K562 (cell line): ENCODE results near the gene COL11A2. TPM values are rescaled to one million over a fixed set of nuclear protein-coding genes. Genes with fewer than 3 reads are reported as not detected.

ENCODE experiments used
- ATAC-seq: fragments of 200-7000 bp; cut with Tn5 transposase; 3 replicates; pipeline ENCODE4 v1.9.1; 2020; ENCODE audit warnings: moderate library complexity
- BruUV-seq: library from RNA; stranded (reverse); fragments of 400-500 nt; replicated peaks from 2 replicates; lab custom pipeline; 2021; lab: Mats Ljungman, UMichigan
- CTCF ChIA-PET: fragments of 300-600 bp; formaldehyde crosslinking; extraction: SDS; loops from one replicate; lab custom pipeline; 2021; ENCODE audit warnings: low intra/inter-chr PET ratio; lab: Yijun Ruan, JAX
- POLR2A ChIA-PET: fragments of 300-600, 350-650 bp; sonication (Branson Sonifier 250); formaldehyde crosslinking; extraction: SDS; loops from one replicate; lab custom pipeline; 2021; ENCODE audit warnings: antibody characterized with exemption, inconsistent platforms; lab: Yijun Ruan, JAX
- DNase-seq, 4 experiments: peaks; one replicate each; pipeline versions ENCODE4 v3.0.0 to v3.0.0-alpha.2; 2011 to 2018; ENCODE audit warnings: low spot score in 3 of 4, mixed read lengths in 3 of 4; ENCODE audit errors: extremely low read depth in 1 of 4
- FAIRE-seq: peaks from 2 replicates; lab custom pipeline; 2011; peaks lifted over from hg19 to GRCh38; lab: Jason Lieb, UNC
- H2AFZ ChIP-seq: 2 replicates; pipeline ENCODE4 v1.6.0; 2011; ENCODE audit warnings: low read depth, low read length, control low read depth, inconsistent platforms
- H3K27ac ChIP-seq: fragments of 200-600 bp; 3 replicates; pipeline ENCODE4 v1.8.0; 2011; ENCODE audit warnings: low read depth, mild to moderate bottlenecking, control low read depth, inconsistent platforms, low read length, moderate library complexity, mixed read lengths; ENCODE audit errors: extremely low read depth
- H3K27me3 ChIP-seq, 2 experiments: fragments of 300-600 bp in 1 of 2; 2 replicates in 1 of 2; 3 replicates in 1 of 2; pipeline versions ENCODE4 v1.6.0 to v1.8.0; 2011; ENCODE audit warnings: inconsistent platforms in 2 of 2, low read length in 2 of 2, mild to moderate bottlenecking in 1 of 2, mixed read lengths in 1 of 2, moderate library complexity in 1 of 2; ENCODE audit not compliant: control insufficient read depth in 2 of 2, insufficient read depth in 2 of 2
- H3K36me3 ChIP-seq: fragments of 300-600 bp; 3 replicates; pipeline ENCODE4 v1.8.0; 2011; ENCODE audit warnings: mild to moderate bottlenecking, low read length, inconsistent platforms; ENCODE audit not compliant: control insufficient read depth, insufficient read depth
- H3K4me1 ChIP-seq, 2 experiments: fragments of 200-600 bp in 1 of 2; replicated peaks in 1 of 2; 2 replicates in 1 of 2; 3 replicates in 1 of 2; pipeline versions ENCODE4 v1.5.1 to v1.8.0; 2011; ENCODE audit warnings: inconsistent platforms in 2 of 2, low read length in 2 of 2, mild to moderate bottlenecking in 1 of 2, mixed read lengths in 1 of 2, moderate library complexity in 1 of 2; ENCODE audit not compliant: control insufficient read depth in 2 of 2, insufficient read depth in 2 of 2
- H3K4me2 ChIP-seq: 2 replicates; pipeline ENCODE4 v1.6.1; 2011; ENCODE audit warnings: low read length, control low read depth, inconsistent platforms, mixed read lengths; ENCODE audit not compliant: insufficient read depth
- H3K4me3 ChIP-seq: fragments of 200-600 bp; sonication (generic), shearing (Covaris generic); 2 replicates; pipeline ENCODE4 v1.5.1; 2016; ENCODE audit warnings: control low read depth, inconsistent platforms
- H3K79me2 ChIP-seq: fragments of 200-600 bp; 3 replicates; pipeline ENCODE4 v1.8.0; 2011; ENCODE audit warnings: low read length, inconsistent platforms; ENCODE audit not compliant: control insufficient read depth, insufficient read depth
- H3K9ac ChIP-seq, 2 experiments: 2 replicates each; pipeline versions ENCODE4 v1.6.0 to v1.6.1; 2011; ENCODE audit warnings: low read depth in 2 of 2, low read length in 2 of 2, control low read depth in 1 of 2, inconsistent platforms in 1 of 2, mild to moderate bottlenecking in 1 of 2, mixed read lengths in 1 of 2; ENCODE audit not compliant: insufficient read depth in 1 of 2
- H3K9me1 ChIP-seq: one replicate; pipeline ENCODE4 v1.6.0; 2011; ENCODE audit warnings: inconsistent platforms, mild to moderate bottlenecking, low read length, moderate library complexity; ENCODE audit not compliant: control insufficient read depth, insufficient read depth
- H3K9me3 ChIP-seq: replicated peaks from 2 replicates; pipeline ENCODE4 v1.5.1; 2011; ENCODE audit warnings: low read depth, low read length, inconsistent platforms; ENCODE audit not compliant: control insufficient read depth, insufficient read depth
- H4K20me1 ChIP-seq: replicated peaks from 2 replicates; pipeline ENCODE4 v1.6.1; 2011; ENCODE audit warnings: low read length, inconsistent platforms, mixed read lengths; ENCODE audit not compliant: control insufficient read depth, insufficient read depth
- BMI1 ChIP-seq: fragments of 150-350 bp; IDR thresholded peaks from 2 replicates; pipeline ENCODE4 v1.6.1; 2014; ENCODE audit warnings: low read length
- CBFB ChIP-seq: sonication (generic); formaldehyde crosslinking; IDR thresholded peaks from 2 replicates; pipeline ENCODE4 v1.4.0; 2020; ENCODE audit warnings: mild to moderate bottlenecking, missing genetic modification reagents
- CBX3 ChIP-seq, 2 experiments: IDR thresholded peaks; 1 replicate in 1 of 2; 2 replicates in 1 of 2; pipeline ENCODE4 v1.6.1; 2012; ENCODE audit warnings: inconsistent platforms in 2 of 2, low read length in 2 of 2, borderline replicate concordance in 1 of 2, control low read depth in 1 of 2
- CTCF ChIP-seq, 3 experiments: IDR thresholded peaks in 2 of 3; conservative IDR thresholded peaks in 1 of 3; 2 replicates each; pipeline ENCODE4 v1.5.1; 2011 to 2012; ENCODE audit warnings: low read length in 3 of 3, mild to moderate bottlenecking in 3 of 3, control low read depth in 2 of 3, improper control_type of control experiment in 1 of 3, inconsistent platforms in 1 of 3, low read depth in 1 of 3, mixed read lengths in 1 of 3, moderate library complexity in 1 of 3; ENCODE audit not compliant: insufficient read depth in 2 of 3
- E2F1 ChIP-seq: sonication (generic); formaldehyde crosslinking; IDR thresholded peaks from 2 replicates; pipeline ENCODE4 v1.8.1; 2023; ENCODE audit warnings: mild to moderate bottlenecking, missing genetic modification reagents, moderate library complexity
- ETS1 ChIP-seq: conservative IDR thresholded peaks from 2 replicates; pipeline ENCODE4 v1.6.1; 2011; ENCODE audit warnings: low read depth, mild to moderate bottlenecking, low read length; ENCODE audit not compliant: control insufficient read depth
- ETV6 ChIP-seq, 3 experiments: fragments of 150-350 bp in 1 of 3; sonication (generic) in 1 of 3; formaldehyde crosslinking in 1 of 3; IDR thresholded peaks; 2 replicates each; pipeline versions ENCODE4 v1.6.1 to v1.8.0; 2014 to 2022; ENCODE audit warnings: borderline replicate concordance in 2 of 3, low read depth in 2 of 3, antibody characterized with exemption in 1 of 3, low read length in 1 of 3, mild to moderate bottlenecking in 1 of 3, missing genetic modification reagents in 1 of 3
- HDGF ChIP-seq: fragments of 450-650 bp; IDR thresholded peaks from 2 replicates; pipeline ENCODE4 v1.6.1; 2016
- NFYB ChIP-seq: IDR thresholded peaks from 2 replicates; pipeline ENCODE4 v1.6.1; 2011; ENCODE audit warnings: mild to moderate bottlenecking, moderate library complexity; ENCODE audit not compliant: insufficient read length; ENCODE audit errors: extremely low read depth
- ZBTB17 ChIP-seq: fragments of 450-650 bp; formaldehyde crosslinking; IDR thresholded peaks from 2 replicates; pipeline ENCODE4 v1.4.0; 2020; ENCODE audit warnings: mild to moderate bottlenecking
- ZBTB34 ChIP-seq: fragments of 250-450 bp; sonication (Bioruptor Pico); IDR thresholded peaks from 2 replicates; pipeline ENCODE4 v1.8.0; 2021; ENCODE audit warnings: mild to moderate bottlenecking, moderate library complexity
- ZNF75A ChIP-seq: fragments of 450-650 bp; formaldehyde crosslinking; IDR thresholded peaks from 2 replicates; pipeline ENCODE4 v1.4.0; 2020; ENCODE audit warnings: mild to moderate bottlenecking
- WGBS: fragments of 100-300 bp; shearing (Covaris generic); methylation state at CpG from one replicate; pipeline ENCODE4 v1.1.6; 2016; ENCODE audit warnings: low coverage, mixed read lengths; ENCODE audit not compliant: insufficient coverage; ENCODE audit errors: missing lambda C conversion rate; 5-methylcytosine and 5-hydroxymethylcytosine counted together
- in situ Hi-C: fragments of 300-500 bp; cut with MboI; formaldehyde crosslinking; loops from 4 replicates; pipeline ENCODE4 v1.15.0; 2018; ENCODE audit warnings: inconsistent platforms, mixed read lengths
- intact Hi-C: fragments of 100-400 bp; cut with micrococcal nuclease; formaldehyde crosslinking; loops from 2 replicates; pipeline ENCODE4 v1.14.2; 2022
- polyA plus RNA-seq, 8 experiments: library from polyadenylated mRNA; depleted of rRNA in 4 of 8; stranded (reverse) in 5 of 8; unstranded in 3 of 8; fragments of >200 nt; fragmentation: Nextera tagmentation in 2 of 8; fragmentation: Illumina TruSeq in 1 of 8; extraction: Ambion mirVana in 2 of 8; extraction: Trizol in 1 of 8; gene quantifications; 2 replicates each; pipeline versions ENCODE4 v1.2.1 to v1.2.3, GENCODE V29; 2011 to 2014; ENCODE audit warnings: inconsistent platforms in 1 of 8, missing spikeins in 1 of 8
- total RNA-seq, 7 experiments: library from RNA; depleted of rRNA in 6 of 7; stranded (reverse); fragments of >200 nt in 6 of 7; fragmentation: Illumina TruSeq in 2 of 7; extraction: Trizol in 2 of 7; gene quantifications; 2 replicates each; pipeline versions ENCODE4 v1.2.1 to v1.2.3, GENCODE V29; 2011 to 2021; ENCODE audit warnings: low replicate concordance in 1 of 7

COL11A2 gene
- total and polyA plus RNA-seq, 9 of the 15 experiments (the other 6 are each of a cell fraction or from before 2014, with no cell fraction given), result 0.04 to 0.35 (median 0.09) TPM; not detected in 1

GRCh38 chr6:33208091-33208967 lies 16.1 kb upstream of the COL11A2 start, which contains the start of gene RING1 (continued):
- no peak for TF ChIP-seq CTCF (IDR thresholded peaks at IDR 0.05 in 2 of 3, conservative IDR thresholded peaks at IDR 0.05 in 1 of 3; ENCODE audit: insufficient read depth in 2 of 3, low read depth in 1 of 3, low read length in 3 of 3)
- TF ChIP-seq ZBTB17 (CRISPR knock-in tag), result no peak; the same call in 1 of the 2 replicates
- TF ChIP-seq CBFB, result peak; percentile 73; the same call in 1 of the 2 replicates
- peak; percentile 92 for TF ChIP-seq E2F1 (CRISPR knock-in tag)

- H4K20me1 ChIP-seq, result peaks cover 6% of the 10 kb centered on the region; the same call in 1 of the 2 replicates
- no TSS peak for BruUV-seq
- peak overlapping the region; percentile 90 for H3K4me3 ChIP-seq
- H3K27ac ChIP-seq, result peak overlapping the region; percentile 95
- in situ Hi-C loops, result no loop called here
- H3K36me3 ChIP-seq, result peaks cover 50% of the 10 kb centered on the region
- peak; percentile 34 for ATAC-seq
- H3K9me1 ChIP-seq, result peaks cover 3% of the 10 kb centered on the region
- H3K27me3 ChIP-seq, result no peaks in the 10 kb centered on the region
- CTCF ChIA-PET, result no interaction called here
- peak overlapping the region; percentile 82 for H2AFZ ChIP-seq
- peak overlapping the region; percentile 87 for H3K4me2 ChIP-seq
- H3K4me1 ChIP-seq, result peaks cover 33 to 61% of the 10 kb centered on the region in 2 experiments
- no peak for FAIRE-seq
- peaks cover 44% of the 10 kb centered on the region for H3K79me2 ChIP-seq
- POLR2A ChIA-PET, result interaction anchor here (0.6 to 1.8 kb wide), 10 partner anchors 8 to 236 kb away, joined by 3 to 8 read pairs (median 4); partner anchors contain the start of genes B3GALT4, RPS18 and VPS52
- intact Hi-C loops, result no loop called here
- no peaks in the 10 kb centered on the region for H3K9me3 ChIP-seq
- peak in 3 of 4 experiments; percentile 46 to 69 (median 62) for DNase-seq
- H3K9ac ChIP-seq, result peak overlapping the region; percentile 96
- WGBS, result under 1% methylated on average over 19 of the region's 29 CpGs
- TF ChIP-seq HDGF, result no peak
- no peak for TF ChIP-seq CBX3 (IDR thresholded peaks at IDR 0.05; ENCODE audit: borderline replicate concordance in 1 of 2, low read length in 2 of 2)
- no peak for TF ChIP-seq ETV6 (IDR thresholded peaks at IDR 0.05; ENCODE audit: borderline replicate concordance in 1 of 2, low read depth in 2 of 2, low read length in 1 of 2)
- 0 out of 2 replicates have a peak, but pooled peaks have one; percentile 24 for TF ChIP-seq ETV6 (CRISPR knock-in tag; IDR thresholded peaks at IDR 0.05; ENCODE audit: borderline replicate concordance)
- TF ChIP-seq ZNF75A (CRISPR knock-in tag), result no peak
- TF ChIP-seq ETS1, result no peak
- TF ChIP-seq ZBTB34 (CRISPR knock-in tag), result no peak
- no peak for TF ChIP-seq NFYB
- TF ChIP-seq BMI1, result no peak
These were observed 15.4 kb upstream of the COL11A2 start for GRCh38 chr6:33207552-33208090.
